ENCODE data around the gene ADCYAP1R1.

- TF ChIP-seq ATF3 (IDR thresholded peaks at IDR 0.05; ENCODE audit: insufficient read depth, low read depth, low read length): no peak
- TF ChIP-seq JUND (IDR thresholded peaks at IDR 0.05; ENCODE audit: low read length): no peak
- TF ChIP-seq EZH2 (IDR thresholded peaks at IDR 0.05; ENCODE audit: low read depth, low read length, severe bottlenecking): no peak
- TF ChIP-seq MAX (IDR thresholded peaks at IDR 0.05): no peak
These were observed 82.4 kb downstream of the ADCYAP1R1 start for GRCh38 chr7:31134246-31135188.
